ENCODE measurements around the gene PSTPIP2. TPM values are rescaled to one million over a fixed set of nuclear protein-coding genes. Genes with fewer than 3 reads are reported as not detected.

Gene PSTPIP2
- total and polyA plus RNA-seq, 2 of the 8 experiments (the other 6 are each of a cell fraction or from before 2014, with no cell fraction given), result 1.8 to 2.4 TPM

- FAIRE-seq (no peak), DNase-seq (ENCODE audit: low read depth in 1 of 2, low spot score in 2 of 2) (no peak)
- no peak overlapping the region for H3K27ac ChIP-seq (ENCODE audit: low read depth, low read length)
- no peak overlapping the region for H3K4me2 ChIP-seq (ENCODE audit: insufficient read depth in 1 of 2, low read depth in 2 of 2, low read length in 2 of 2)
- no peak overlapping the region for H2BK120ac ChIP-seq (replicated peaks; ENCODE audit: low read depth, low read length)
- no peaks in the 10 kb centered on the region for H3K9me3 ChIP-seq (ENCODE audit: insufficient read depth in 2 of 2, low read depth in 1 of 2, low read length in 1 of 2)
- H2BK20ac ChIP-seq (ENCODE audit: low read length), result no peak overlapping the region
- H4K5ac ChIP-seq (ENCODE audit: insufficient read length, low read depth, low read length), result no peak overlapping the region
- H3K9ac ChIP-seq (replicated peaks in 1 of 4; ENCODE audit: extremely low read depth in 1 of 4, low read depth in 3 of 4, low read length in 3 of 4), result no peak overlapping the region
- no peaks in the 10 kb centered on the region; the same call in 1 of the 2 replicates for H3K79me1 ChIP-seq (ENCODE audit: low read depth, low read length)
- no peak overlapping the region for H3K23ac ChIP-seq (ENCODE audit: insufficient read length)
- H4K20me1 ChIP-seq (replicated peaks in 1 of 2; ENCODE audit: control insufficient read depth in 1 of 2, insufficient read depth in 2 of 2, low read length in 2 of 2), result peaks cover 0 to 3% of the 10 kb centered on the region in 2 experiments
- H3K23me2 ChIP-seq (ENCODE audit: low read depth, low read length), result peaks cover 5% of the 10 kb centered on the region
- H3K4ac ChIP-seq (replicated peaks; ENCODE audit: insufficient read length, low read depth, low read length), result no peak overlapping the region
- H2AK5ac ChIP-seq (ENCODE audit: low read depth, low read length), result no peak overlapping the region
- no peak overlapping the region for H2BK15ac ChIP-seq (ENCODE audit: low read length)
- no peak overlapping the region for H2BK5ac ChIP-seq (ENCODE audit: low read depth, low read length)
- H2AFZ ChIP-seq (ENCODE audit: low read length), result no peak overlapping the region
- no peak overlapping the region for H4K8ac ChIP-seq (ENCODE audit: extremely low read depth, insufficient read depth, low read length)
- WGBS, 2 experiments (ENCODE audit: extremely low coverage in 1 of 2, insufficient coverage in 1 of 2, insufficient read length in 1 of 2, insufficient replicate concordance in 2 of 2, low coverage in 1 of 2, low lambda C conversion rate in 2 of 2, missing lambda C conversion rate in 1 of 2), result 84% methylated on average over 2 of the region's 2 CpGs; no CpG with 5 or more reads in 1 of the 2 experiments
- no peaks in the 10 kb centered on the region for H3K36me3 ChIP-seq (ENCODE audit: control insufficient read depth in 2 of 4, insufficient read depth in 4 of 4, low read length in 3 of 4)
- H2BK12ac ChIP-seq (ENCODE audit: low read depth, low read length), result no peak overlapping the region
- no peaks in the 10 kb centered on the region for H3K4me1 ChIP-seq (replicated peaks in 1 of 4; ENCODE audit: control insufficient read depth in 3 of 4, insufficient read depth in 4 of 4, low read length in 3 of 4)
- no peak overlapping the region for H3K18ac ChIP-seq (ENCODE audit: extremely low read depth, low read length)
- no peak overlapping the region for H3K4me3 ChIP-seq (ENCODE audit: extremely low read depth in 1 of 4, insufficient read depth in 2 of 4, low read depth in 3 of 4, low read length in 4 of 4)
- H3K14ac ChIP-seq (ENCODE audit: insufficient read length), result no peak overlapping the region
- CTCF ChIA-PET (ENCODE audit: partially characterized antibody), result interaction anchor here (0.6 to 1.9 kb wide), 3 partner anchors 83 to 111 kb away, joined by 4 to 9 read pairs (median 6); no protein-coding TSS in a partner anchor
- POLR2A ChIA-PET (ENCODE audit: partially characterized antibody), result no interaction called here
- H3K79me2 ChIP-seq (ENCODE audit: control insufficient read depth in 1 of 2, insufficient read depth in 2 of 2, low read length in 2 of 2), result peaks cover 0 to 27% of the 10 kb centered on the region in 2 experiments; a peak in 2 of 4 replicates
- H3K56ac ChIP-seq (replicated peaks; ENCODE audit: insufficient read length, low read depth, low read length), result no peak overlapping the region
- no peaks in the 10 kb centered on the region for H3K27me3 ChIP-seq (replicated peaks in 1 of 4; ENCODE audit: control insufficient read depth in 3 of 4, extremely low read depth in 1 of 4, insufficient read depth in 3 of 4, low read length in 3 of 4)
- H4K91ac ChIP-seq (replicated peaks; ENCODE audit: insufficient read length, low read length), result no peak overlapping the region
- TF ChIP-seq CHD2 (IDR thresholded peaks at IDR 0.05; ENCODE audit: low read length), result no peak
- no peak for TF ChIP-seq HDAC2 (IDR thresholded peaks at IDR 0.05; ENCODE audit: borderline replicate concordance in 1 of 2, low read depth in 2 of 2, low read length in 2 of 2)
- TF ChIP-seq NRF1 (IDR thresholded peaks at IDR 0.05; ENCODE audit: low read depth, low read length), result no peak
- no peak for TF ChIP-seq SIRT6 (IDR thresholded peaks at IDR 0.05; ENCODE audit: low read length)
- TF ChIP-seq SP1 (IDR thresholded peaks at IDR 0.05; ENCODE audit: low read depth, low read length), result no peak
- TF ChIP-seq BCL11A (IDR thresholded peaks at IDR 0.05; ENCODE audit: low read depth in 2 of 2, low read length in 2 of 2), result no peak
- no peak for TF ChIP-seq CHD1 (IDR thresholded peaks at IDR 0.05; ENCODE audit: low read depth, low read length)
- TF ChIP-seq EP300 (IDR thresholded peaks at IDR 0.05; ENCODE audit: borderline replicate concordance in 1 of 2, low read depth in 2 of 2, low read length in 2 of 2), result no peak
- TF ChIP-seq FOSL1 (IDR thresholded peaks at IDR 0.05; ENCODE audit: insufficient read depth, low read depth, low read length), result no peak
- TF ChIP-seq EZH2 (IDR thresholded peaks at IDR 0.05; ENCODE audit: low read depth, low read length, severe bottlenecking), result no peak
- no peak for TF ChIP-seq JUN (IDR thresholded peaks at IDR 0.05; ENCODE audit: low read depth, low read length)
- no peak for TF ChIP-seq POLR2A (IDR thresholded peaks at IDR 0.05; ENCODE audit: control extremely low read depth in 1 of 2, low read depth in 2 of 2, low read length in 2 of 2)
- TF ChIP-seq TAF1 (IDR thresholded peaks at IDR 0.05; ENCODE audit: low read depth, low read length), result no peak
- TF ChIP-seq BRCA1 (IDR thresholded peaks at IDR 0.05; ENCODE audit: low read depth, low read length), result no peak
- no peak for TF ChIP-seq RNF2 (IDR thresholded peaks at IDR 0.05; ENCODE audit: borderline replicate concordance, low read depth, low read length, missing control alignments, poor library complexity, severe bottlenecking)
Observed at GRCh38 chr18:45962461-45962860, 109.6 kb downstream of the PSTPIP2 start.
